ENCODE data around the gene RPL34. TPM values are rescaled to one million over a fixed set of nuclear protein-coding genes. Genes with fewer than 3 reads are reported as not detected.

Gene RPL34
- polyA plus RNA-seq, 1 of the 3 experiments (the other 2 are of a cell fraction): 2,955 TPM

DNA sequence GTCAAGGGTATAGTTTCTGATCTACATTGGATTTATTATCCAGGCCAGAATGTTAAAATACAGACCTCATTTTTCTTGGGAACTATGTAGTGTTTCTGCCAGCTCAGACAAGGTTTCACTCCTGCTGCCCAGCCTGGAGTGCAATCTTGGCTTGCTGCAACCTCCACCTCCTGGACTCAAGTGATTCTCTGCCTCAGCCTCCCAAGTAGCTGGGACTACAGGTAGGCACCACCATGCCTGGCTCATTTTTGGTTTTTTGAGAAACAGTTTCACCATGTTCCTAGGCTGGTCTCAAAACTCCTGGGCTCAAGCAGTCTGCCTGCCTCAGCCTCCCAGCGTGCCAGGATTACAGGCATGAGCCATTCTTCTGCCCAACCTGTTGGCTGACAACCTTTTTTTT, 5.7 kb downstream of the RPL34 start:
- WGBS (ENCODE audit: low lambda C conversion rate): 100% methylated on average over 1 of the region's 1 CpG
- Histone ChIP-seq H4K20me1 (ENCODE audit: insufficient read depth) (peaks cover 48% of the 10 kb centered on the region), H3K4me3 (ENCODE audit: low read depth in 2 of 2, low read length in 1 of 2) (no peak overlapping the region), H3K79me2 (ENCODE audit: insufficient read depth) (peaks cover 48% of the 10 kb centered on the region), H3K9ac (no peak overlapping the region), H3K27me3 (ENCODE audit: insufficient read depth) (no peaks in the 10 kb centered on the region), H2AFZ (ENCODE audit: low read depth) (no peak overlapping the region), H3K36me3 (replicated peaks in 1 of 2; ENCODE audit: control insufficient read depth in 1 of 2, insufficient read depth in 2 of 2, low read length in 1 of 2) (peaks cover 70 to 72% of the 10 kb centered on the region in 2 experiments), H3K9me3 (no peaks in the 10 kb centered on the region), H3F3A (replicated peaks; ENCODE audit: insufficient read depth) (peaks cover 25% of the 10 kb centered on the region), H3K27ac (ENCODE audit: low read depth in 2 of 2, low read length in 1 of 2) (no peak overlapping the region), H3K4me1 (ENCODE audit: control insufficient read depth in 1 of 2, insufficient read depth in 2 of 2, low read depth in 1 of 2, low read length in 1 of 2) (peaks cover 12 to 23% of the 10 kb centered on the region in 2 experiments; a peak in 3 of 4 replicates), H3K4me2 (no peak overlapping the region), H3K9me2 (no peaks in the 10 kb centered on the region)
- TF ChIP-seq, protein P1, sequence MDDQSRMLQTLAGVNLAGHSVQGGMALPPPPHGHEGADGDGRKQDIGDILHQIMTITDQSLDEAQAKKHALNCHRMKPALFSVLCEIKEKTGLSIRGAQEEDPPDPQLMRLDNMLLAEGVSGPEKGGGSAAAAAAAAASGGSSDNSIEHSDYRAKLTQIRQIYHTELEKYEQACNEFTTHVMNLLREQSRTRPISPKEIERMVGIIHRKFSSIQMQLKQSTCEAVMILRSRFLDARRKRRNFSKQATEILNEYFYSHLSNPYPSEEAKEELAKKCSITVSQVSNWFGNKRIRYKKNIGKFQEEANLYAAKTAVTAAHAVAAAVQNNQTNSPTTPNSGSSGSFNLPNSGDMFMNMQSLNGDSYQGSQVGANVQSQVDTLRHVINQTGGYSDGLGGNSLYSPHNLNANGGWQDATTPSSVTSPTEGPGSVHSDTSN (IDR thresholded peaks at IDR 0.05): no peak
- no peak for TF ChIP-seq TCF12 (IDR thresholded peaks at IDR 0.05)
- TF ChIP-seq, protein P2, sequence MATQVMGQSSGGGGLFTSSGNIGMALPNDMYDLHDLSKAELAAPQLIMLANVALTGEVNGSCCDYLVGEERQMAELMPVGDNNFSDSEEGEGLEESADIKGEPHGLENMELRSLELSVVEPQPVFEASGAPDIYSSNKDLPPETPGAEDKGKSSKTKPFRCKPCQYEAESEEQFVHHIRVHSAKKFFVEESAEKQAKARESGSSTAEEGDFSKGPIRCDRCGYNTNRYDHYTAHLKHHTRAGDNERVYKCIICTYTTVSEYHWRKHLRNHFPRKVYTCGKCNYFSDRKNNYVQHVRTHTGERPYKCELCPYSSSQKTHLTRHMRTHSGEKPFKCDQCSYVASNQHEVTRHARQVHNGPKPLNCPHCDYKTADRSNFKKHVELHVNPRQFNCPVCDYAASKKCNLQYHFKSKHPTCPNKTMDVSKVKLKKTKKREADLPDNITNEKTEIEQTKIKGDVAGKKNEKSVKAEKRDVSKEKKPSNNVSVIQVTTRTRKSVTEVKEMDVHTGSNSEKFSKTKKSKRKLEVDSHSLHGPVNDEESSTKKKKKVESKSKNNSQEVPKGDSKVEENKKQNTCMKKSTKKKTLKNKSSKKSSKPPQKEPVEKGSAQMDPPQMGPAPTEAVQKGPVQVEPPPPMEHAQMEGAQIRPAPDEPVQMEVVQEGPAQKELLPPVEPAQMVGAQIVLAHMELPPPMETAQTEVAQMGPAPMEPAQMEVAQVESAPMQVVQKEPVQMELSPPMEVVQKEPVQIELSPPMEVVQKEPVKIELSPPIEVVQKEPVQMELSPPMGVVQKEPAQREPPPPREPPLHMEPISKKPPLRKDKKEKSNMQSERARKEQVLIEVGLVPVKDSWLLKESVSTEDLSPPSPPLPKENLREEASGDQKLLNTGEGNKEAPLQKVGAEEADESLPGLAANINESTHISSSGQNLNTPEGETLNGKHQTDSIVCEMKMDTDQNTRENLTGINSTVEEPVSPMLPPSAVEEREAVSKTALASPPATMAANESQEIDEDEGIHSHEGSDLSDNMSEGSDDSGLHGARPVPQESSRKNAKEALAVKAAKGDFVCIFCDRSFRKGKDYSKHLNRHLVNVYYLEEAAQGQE (IDR thresholded peaks at IDR 0.05; ENCODE audit: low read depth, low read length): no peak
- no peak for TF ChIP-seq TEAD4 (IDR thresholded peaks at IDR 0.05; ENCODE audit: borderline replicate concordance, insufficient read depth)
- POLR2A ChIA-PET: no interaction called here
- CTCF ChIA-PET: interaction anchor here (1.1 to 1.3 kb wide), 2 partner anchors 10 to 12 kb away, joined by 3 to 4 read pairs; no protein-coding TSS in a partner anchor
- DNase-seq: no peak

DNA sequence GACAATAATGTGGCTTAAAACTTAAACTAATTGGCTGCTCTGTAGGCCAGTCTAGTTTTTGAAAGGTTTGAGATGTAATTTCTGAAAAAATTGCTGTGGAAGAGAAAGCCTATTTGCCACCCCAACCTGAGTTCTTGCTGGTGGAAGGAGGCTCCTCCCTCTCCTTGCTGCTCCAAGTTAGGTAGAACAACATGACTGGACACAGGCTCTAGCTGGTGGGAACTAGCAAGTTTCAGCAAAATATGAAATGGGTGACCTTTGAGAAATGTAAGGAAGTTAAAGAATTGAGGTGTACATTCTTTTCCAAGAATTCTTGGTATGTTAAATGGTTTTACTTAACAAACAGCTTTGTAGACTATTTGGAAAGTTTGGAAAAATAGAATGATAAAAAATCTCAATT, 8.0 kb downstream of the RPL34 start:
- H3K9me3 ChIP-seq: no peaks in the 10 kb centered on the region
- H3K79me2 ChIP-seq (ENCODE audit: insufficient read depth): peaks cover 24% of the 10 kb centered on the region
- H4K20me1 ChIP-seq (ENCODE audit: insufficient read depth): peaks cover 25% of the 10 kb centered on the region
- ChIA-PET CTCF (interaction anchor here (1.1 to 1.8 kb wide), 2 partner anchors 39 to 56 kb away, joined by 3 to 6 read pairs; no protein-coding TSS in a partner anchor), POLR2A (no interaction called here)
- H3K9me2 ChIP-seq: no peaks in the 10 kb centered on the region
- no peak overlapping the region for H2AFZ ChIP-seq (ENCODE audit: low read depth)
- TF ChIP-seq POLR2AphosphoS5 (IDR thresholded peaks at IDR 0.05; ENCODE audit: low read depth, low read length): 0 out of 2 replicates have a peak, but pooled peaks have one; percentile 11
- TF ChIP-seq, protein P3, sequence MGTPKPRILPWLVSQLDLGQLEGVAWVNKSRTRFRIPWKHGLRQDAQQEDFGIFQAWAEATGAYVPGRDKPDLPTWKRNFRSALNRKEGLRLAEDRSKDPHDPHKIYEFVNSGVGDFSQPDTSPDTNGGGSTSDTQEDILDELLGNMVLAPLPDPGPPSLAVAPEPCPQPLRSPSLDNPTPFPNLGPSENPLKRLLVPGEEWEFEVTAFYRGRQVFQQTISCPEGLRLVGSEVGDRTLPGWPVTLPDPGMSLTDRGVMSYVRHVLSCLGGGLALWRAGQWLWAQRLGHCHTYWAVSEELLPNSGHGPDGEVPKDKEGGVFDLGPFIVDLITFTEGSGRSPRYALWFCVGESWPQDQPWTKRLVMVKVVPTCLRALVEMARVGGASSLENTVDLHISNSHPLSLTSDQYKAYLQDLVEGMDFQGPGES (IDR thresholded peaks at IDR 0.05; ENCODE audit: low read depth, low read length): no peak
- no peaks in the 10 kb centered on the region for H3K27me3 ChIP-seq (ENCODE audit: insufficient read depth)
- no peak for DNase-seq
- peaks cover 30% of the 10 kb centered on the region for H3F3A ChIP-seq (replicated peaks; ENCODE audit: insufficient read depth)
- H3K36me3 ChIP-seq (replicated peaks in 1 of 2; ENCODE audit: control insufficient read depth in 1 of 2, insufficient read depth in 2 of 2, low read length in 1 of 2): peaks cover 69 to 71% of the 10 kb centered on the region in 2 experiments
- no peak overlapping the region for H3K4me3 ChIP-seq (ENCODE audit: low read depth in 2 of 2, low read length in 1 of 2)
- H3K4me2 ChIP-seq: no peak overlapping the region
- no peak overlapping the region for H3K27ac ChIP-seq (ENCODE audit: low read depth in 2 of 2, low read length in 1 of 2)
- H3K4me1 ChIP-seq (ENCODE audit: control insufficient read depth in 1 of 2, insufficient read depth in 2 of 2, low read depth in 1 of 2, low read length in 1 of 2): peaks cover 0 to 8% of the 10 kb centered on the region in 2 experiments; a peak in 3 of 4 replicates
- H3K9ac ChIP-seq: no peak overlapping the region

Measured in SK-N-SH (cell line).